Measurements from ENCODE around the gene ZBTB8A. TPM values are rescaled to one million over a fixed set of nuclear protein-coding genes. Genes with fewer than 3 reads are reported as not detected.

The ZBTB8A gene
- total RNA-seq, 1 experiment from 2014 or later: 3.5 TPM

GRCh38 chr1:32516402-32516801 is 22.8 kb upstream of the ZBTB8A start:
- Histone ChIP-seq H3K79me2 (ENCODE audit: low read length) (no peaks in the 10 kb centered on the region), H3K9me2 (replicated peaks; ENCODE audit: low read length) (no peaks in the 10 kb centered on the region), H3K4me2 (ENCODE audit: low read length) (no peak overlapping the region), H3K27me3 (ENCODE audit: low read length) (no peaks in the 10 kb centered on the region), H4K20me1 (ENCODE audit: low read length) (no peaks in the 10 kb centered on the region), H3F3A (ENCODE audit: low read length, unreplicated experiment) (no peaks in the 10 kb centered on the region), H3K4me3 (ENCODE audit: low read length) (no peak overlapping the region), H3K36me3 (ENCODE audit: low read depth, low read length) (no peaks in the 10 kb centered on the region), H3K27ac (ENCODE audit: low read length) (no peak overlapping the region), H3K9me3 (ENCODE audit: low read length) (no peaks in the 10 kb centered on the region), H2AFZ (ENCODE audit: low read length) (no peak overlapping the region), H3K4me1 (ENCODE audit: insufficient read depth, low read length) (no peaks in the 10 kb centered on the region), H3K9ac (ENCODE audit: low read length) (no peak overlapping the region)
- ATAC-seq (no peak), DNase-seq (no peak)
- POLR2A ChIA-PET (ENCODE audit: unreplicated experiment): no interaction called here
- intact Hi-C loops (cut with micrococcal nuclease): no loop called here
- CTCF ChIA-PET: no interaction called here
- TF ChIP-seq EZH2phosphoT487 (IDR thresholded peaks at IDR 0.05; ENCODE audit: borderline replicate concordance, low read length): no peak
- TF ChIP-seq CTCF (conservative IDR thresholded peaks at IDR 0.05; ENCODE audit: low read depth, low read length): no peak
- TF ChIP-seq EZH2 (IDR thresholded peaks at IDR 0.05; ENCODE audit: low read length, unreplicated experiment): no peak
- BruUV-seq (replicated peaks): no TSS peak

- Histone ChIP-seq H2AFZ (ENCODE audit: low read length) (no peak overlapping the region), H3K9ac (ENCODE audit: low read length) (no peak overlapping the region), H3K4me3 (ENCODE audit: low read length) (no peak overlapping the region), H3K9me2 (replicated peaks; ENCODE audit: low read length) (no peaks in the 10 kb centered on the region), H3K79me2 (ENCODE audit: low read length) (no peaks in the 10 kb centered on the region), H3K4me2 (ENCODE audit: low read length) (no peak overlapping the region), H3K27me3 (ENCODE audit: low read length) (no peaks in the 10 kb centered on the region), H3K4me1 (ENCODE audit: insufficient read depth, low read length) (no peaks in the 10 kb centered on the region), H3F3A (ENCODE audit: low read length, unreplicated experiment) (no peaks in the 10 kb centered on the region), H3K9me3 (ENCODE audit: low read length) (no peaks in the 10 kb centered on the region), H3K36me3 (ENCODE audit: low read depth, low read length) (no peaks in the 10 kb centered on the region), H3K27ac (ENCODE audit: low read length) (no peak overlapping the region), H4K20me1 (ENCODE audit: low read length) (no peaks in the 10 kb centered on the region)
- CTCF ChIA-PET: no interaction called here
- no peak for TF ChIP-seq EZH2 (IDR thresholded peaks at IDR 0.05; ENCODE audit: low read length, unreplicated experiment)
- no peak for TF ChIP-seq CTCF (conservative IDR thresholded peaks at IDR 0.05; ENCODE audit: low read depth, low read length)
- no peak for TF ChIP-seq EZH2phosphoT487 (IDR thresholded peaks at IDR 0.05; ENCODE audit: borderline replicate concordance, low read length)
- POLR2A ChIA-PET (ENCODE audit: unreplicated experiment): no interaction called here
- intact Hi-C loops (cut with micrococcal nuclease): no loop called here
- no TSS peak for BruUV-seq (replicated peaks)
- no peak for ATAC-seq
- no peak for DNase-seq
These were observed 20.3 kb upstream of the ZBTB8A start for GRCh38 chr1:32518976-32519375.

GRCh38 chr1:32521165-32521564 is 18.1 kb upstream of the ZBTB8A start:
- DNase-seq (peak; percentile 18), ATAC-seq (no peak)
- Histone ChIP-seq H3K9me3 (ENCODE audit: low read length) (no peaks in the 10 kb centered on the region), H3K9me2 (replicated peaks; ENCODE audit: low read length) (no peaks in the 10 kb centered on the region), H3K27me3 (ENCODE audit: low read length) (no peaks in the 10 kb centered on the region), H3K4me1 (ENCODE audit: insufficient read depth, low read length) (no peaks in the 10 kb centered on the region; the same call in 1 of the 2 replicates), H3K36me3 (ENCODE audit: low read depth, low read length) (no peaks in the 10 kb centered on the region), H3K4me2 (ENCODE audit: low read length) (peak overlapping the region; percentile 72), H3K4me3 (ENCODE audit: low read length) (peak overlapping the region; percentile 60; the same call in 1 of the 2 replicates), H4K20me1 (ENCODE audit: low read length) (no peaks in the 10 kb centered on the region), H3K9ac (ENCODE audit: low read length) (no peak overlapping the region), H3K27ac (ENCODE audit: low read length) (no peak overlapping the region), H3K79me2 (ENCODE audit: low read length) (no peaks in the 10 kb centered on the region), H3F3A (ENCODE audit: low read length, unreplicated experiment) (no peaks in the 10 kb centered on the region), H2AFZ (ENCODE audit: low read length) (peak overlapping the region; percentile 79; the same call in 1 of the 2 replicates)
- intact Hi-C loops (cut with micrococcal nuclease): loop anchor here (5.0 to 10.0 kb wide), 2 partner anchors 74 to 134 kb away; partner anchors contain the start of genes RBBP4 and ZBTB8OS
- no peak for TF ChIP-seq EZH2phosphoT487 (IDR thresholded peaks at IDR 0.05; ENCODE audit: borderline replicate concordance, low read length)
- no peak for TF ChIP-seq EZH2 (IDR thresholded peaks at IDR 0.05; ENCODE audit: low read length, unreplicated experiment)
- TF ChIP-seq CTCF (conservative IDR thresholded peaks at IDR 0.05; ENCODE audit: low read depth, low read length): no peak
- ChIA-PET POLR2A (ENCODE audit: unreplicated experiment) (no interaction called here), CTCF (interaction anchor here (0.6 to 0.7 kb wide), 4 partner anchors 23 to 506 kb away, joined by 3 to 6 read pairs (median 5); no protein-coding TSS in a partner anchor)
- BruUV-seq (replicated peaks): no TSS peak
